K562 (cell line): ENCODE results near the gene EMD. TPM values are rescaled to one million over a fixed set of nuclear protein-coding genes. Genes with fewer than 3 reads are reported as not detected.

Source experiments
- CREB3 ChIP-seq: fragments of 450-650 bp; conservative IDR thresholded peaks from 2 replicates; pipeline ENCODE4 v1.6.1; 2016; ENCODE audit warnings: missing genetic modification characterization, low read depth, mild to moderate bottlenecking, missing compliant biosample characterization, moderate library complexity
- EWSR1 ChIP-seq: fragments of 450-650 bp; IDR thresholded peaks from 2 replicates; pipeline ENCODE4 v1.6.1; 2018; ENCODE audit warnings: borderline replicate concordance, mild to moderate bottlenecking, low read depth, moderate library complexity; ENCODE audit not compliant: partially characterized antibody
- FOXA3 ChIP-seq, 2 experiments: fragments of 450-650 bp in 1 of 2; sonication (generic) in 1 of 2; formaldehyde crosslinking; IDR thresholded peaks in 1 of 2; conservative IDR thresholded peaks in 1 of 2; 2 replicates each; pipeline versions ENCODE4 v1.4.0 to v1.8.0; 2020 to 2022; ENCODE audit warnings: mild to moderate bottlenecking in 2 of 2, missing genetic modification reagents in 1 of 2
- HES1 ChIP-seq: fragments of 450-650 bp; IDR thresholded peaks from 2 replicates; pipeline ENCODE4 v1.6.1; 2016; ENCODE audit warnings: low read depth, mild to moderate bottlenecking, moderate library complexity
- HOXB6 ChIP-seq: fragments of 250-450 bp; sonication (Bioruptor Pico); IDR thresholded peaks from 2 replicates; pipeline ENCODE4 v1.5.1; 2022; ENCODE audit warnings: mild to moderate bottlenecking, borderline replicate concordance
- MEIS2 ChIP-seq: fragments of 450-650 bp; IDR thresholded peaks from 2 replicates; pipeline ENCODE4 v1.6.1; 2014; ENCODE audit warnings: mild to moderate bottlenecking; ENCODE audit not compliant: partially characterized antibody
- POLR2AphosphoS2 ChIP-seq: IDR thresholded peaks from 2 replicates; pipeline ENCODE4 v1.6.1; 2012; ENCODE audit warnings: low read length, improper control_type of control experiment
- RBBP5 ChIP-seq: fragments of 200-600 bp; sonication (generic); IDR thresholded peaks from 2 replicates; pipeline ENCODE4 v1.6.1; 2012; ENCODE audit warnings: borderline replicate concordance, mild to moderate bottlenecking, low read length, control low read depth, inconsistent platforms; ENCODE audit not compliant: insufficient read depth, poor library complexity, severe bottlenecking
- SUPT5H ChIP-seq: fragments of 450-650 bp; IDR thresholded peaks from 2 replicates; pipeline ENCODE4 v1.6.1; 2016
- ZNF140 ChIP-seq: fragments of 250-450 bp; sonication (Bioruptor Pico); IDR thresholded peaks from 2 replicates; pipeline ENCODE4 v1.8.0; 2021; ENCODE audit warnings: moderate library complexity, mild to moderate bottlenecking, inconsistent platforms
- ZNF217 ChIP-seq: sonication (generic); formaldehyde crosslinking; IDR thresholded peaks from 2 replicates; pipeline ENCODE4 v1.8.0; 2022; ENCODE audit warnings: mild to moderate bottlenecking, missing genetic modification reagents
- ZSCAN29 ChIP-seq: fragments of 450-650 bp; IDR thresholded peaks from 2 replicates; pipeline ENCODE4 v1.6.1; 2017
- polyA plus RNA-seq, 8 experiments: library from polyadenylated mRNA; depleted of rRNA in 4 of 8; stranded (reverse) in 5 of 8; unstranded in 3 of 8; fragments of >200 nt; fragmentation: Nextera tagmentation in 2 of 8; fragmentation: Illumina TruSeq in 1 of 8; extraction: Ambion mirVana in 2 of 8; extraction: Trizol in 1 of 8; gene quantifications; 2 replicates each; pipeline versions ENCODE4 v1.2.1 to v1.2.3, GENCODE V29; 2011 to 2014; ENCODE audit warnings: inconsistent platforms in 1 of 8, missing spikeins in 1 of 8
- total RNA-seq, 7 experiments: library from RNA; depleted of rRNA in 6 of 7; stranded (reverse); fragments of >200 nt in 6 of 7; fragmentation: Illumina TruSeq in 2 of 7; extraction: Trizol in 2 of 7; gene quantifications; 2 replicates each; pipeline versions ENCODE4 v1.2.1 to v1.2.3, GENCODE V29; 2011 to 2021; ENCODE audit warnings: low replicate concordance in 1 of 7
- TF ChIP-seq, protein P1 (sequence below): fragments of 250-450 bp; sonication (Bioruptor Pico); IDR thresholded peaks from 2 replicates; pipeline ENCODE4 v1.4.0; 2020; ENCODE audit warnings: mild to moderate bottlenecking, moderate library complexity
- TF ChIP-seq, protein P2 (sequence below): sonication (generic); formaldehyde crosslinking; IDR thresholded peaks from 2 replicates; pipeline ENCODE4 v1.8.0; 2022; ENCODE audit warnings: missing genetic modification reagents, mild to moderate bottlenecking, moderate library complexity, borderline replicate concordance
- TF ChIP-seq, protein P3 (sequence below): fragments of 250-450 bp; sonication (Bioruptor Pico); IDR thresholded peaks from 2 replicates; pipeline ENCODE4 v1.4.0; 2020; ENCODE audit warnings: mild to moderate bottlenecking, moderate library complexity
- TF ChIP-seq, protein P4 (sequence below): sonication (generic); formaldehyde crosslinking; IDR thresholded peaks from 2 replicates; pipeline ENCODE4 v1.8.0; 2022; ENCODE audit warnings: missing genetic modification reagents, mild to moderate bottlenecking, borderline replicate concordance

EMD gene
- total and polyA plus RNA-seq, 9 of the 15 experiments (the other 6 are each of a cell fraction or from before 2014, with no cell fraction given) = 2.3 to 206 (median 61.9) TPM

DNA sequence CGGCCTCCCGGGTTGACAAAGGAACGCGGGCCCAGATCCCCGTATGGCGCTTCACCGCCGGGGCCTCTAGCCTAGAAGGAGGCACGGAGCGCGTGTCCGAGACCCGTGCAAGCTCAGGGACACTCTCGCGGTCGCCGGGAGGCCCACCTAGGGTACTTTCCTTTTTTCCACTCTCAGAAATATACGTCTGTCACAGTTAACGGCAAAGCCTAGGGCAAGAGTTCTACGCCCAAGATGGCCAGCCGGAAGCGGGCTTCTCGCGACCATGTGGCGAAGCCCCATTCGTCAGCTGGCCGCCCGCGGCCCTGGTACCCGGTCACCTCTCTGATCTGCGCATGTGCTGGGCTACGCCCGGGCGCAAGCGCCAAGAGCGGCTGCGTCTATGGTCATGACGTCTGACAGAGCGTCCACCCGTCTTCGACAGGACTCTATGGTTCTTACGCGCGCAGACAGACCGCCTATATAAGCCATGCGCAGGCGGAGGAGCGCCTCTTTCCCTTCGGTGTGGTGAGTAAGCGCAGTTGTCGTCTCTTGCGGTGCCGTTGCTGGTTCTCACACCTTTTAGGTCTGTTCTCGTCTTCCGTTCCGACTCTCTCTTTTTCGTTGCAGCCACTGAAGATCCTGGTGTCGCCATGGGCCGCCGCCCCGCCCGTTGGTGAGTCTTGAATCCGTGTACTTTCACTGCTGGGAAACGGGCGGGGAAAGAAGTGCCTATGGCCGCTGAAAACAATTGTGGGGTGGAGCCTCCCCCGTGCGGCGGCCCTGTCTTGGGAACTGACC, 19.0 kb downstream of the EMD start, which contains the start of gene RPL10 (continued):
- TF ChIP-seq, protein P1, sequence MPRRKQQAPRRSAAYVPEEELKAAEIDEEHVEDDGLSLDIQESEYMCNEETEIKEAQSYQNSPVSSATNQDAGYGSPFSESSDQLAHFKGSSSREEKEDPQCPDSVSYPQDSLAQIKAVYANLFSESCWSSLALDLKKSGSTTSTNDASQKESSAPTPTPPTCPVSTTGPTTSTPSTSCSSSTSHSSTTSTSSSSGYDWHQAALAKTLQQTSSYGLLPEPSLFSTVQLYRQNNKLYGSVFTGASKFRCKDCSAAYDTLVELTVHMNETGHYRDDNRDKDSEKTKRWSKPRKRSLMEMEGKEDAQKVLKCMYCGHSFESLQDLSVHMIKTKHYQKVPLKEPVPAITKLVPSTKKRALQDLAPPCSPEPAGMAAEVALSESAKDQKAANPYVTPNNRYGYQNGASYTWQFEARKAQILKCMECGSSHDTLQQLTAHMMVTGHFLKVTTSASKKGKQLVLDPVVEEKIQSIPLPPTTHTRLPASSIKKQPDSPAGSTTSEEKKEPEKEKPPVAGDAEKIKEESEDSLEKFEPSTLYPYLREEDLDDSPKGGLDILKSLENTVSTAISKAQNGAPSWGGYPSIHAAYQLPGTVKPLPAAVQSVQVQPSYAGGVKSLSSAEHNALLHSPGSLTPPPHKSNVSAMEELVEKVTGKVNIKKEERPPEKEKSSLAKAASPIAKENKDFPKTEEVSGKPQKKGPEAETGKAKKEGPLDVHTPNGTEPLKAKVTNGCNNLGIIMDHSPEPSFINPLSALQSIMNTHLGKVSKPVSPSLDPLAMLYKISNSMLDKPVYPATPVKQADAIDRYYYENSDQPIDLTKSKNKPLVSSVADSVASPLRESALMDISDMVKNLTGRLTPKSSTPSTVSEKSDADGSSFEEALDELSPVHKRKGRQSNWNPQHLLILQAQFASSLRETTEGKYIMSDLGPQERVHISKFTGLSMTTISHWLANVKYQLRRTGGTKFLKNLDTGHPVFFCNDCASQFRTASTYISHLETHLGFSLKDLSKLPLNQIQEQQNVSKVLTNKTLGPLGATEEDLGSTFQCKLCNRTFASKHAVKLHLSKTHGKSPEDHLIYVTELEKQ (CRISPR knock-in tag) = no peak
- TF ChIP-seq CREB3 (tag) = peak; percentile 70; the same call in 1 of the 2 replicates
- TF ChIP-seq ZNF217 = no peak
- no peak for TF ChIP-seq ZSCAN29
- TF ChIP-seq EWSR1 = no peak
- TF ChIP-seq RBBP5 = no peak
- TF ChIP-seq ZNF140 = no peak
- TF ChIP-seq FOXA3 (CRISPR knock-in tag; conservative IDR thresholded peaks at IDR 0.05 in 1 of 2, IDR thresholded peaks at IDR 0.05 in 1 of 2) = no peak
- TF ChIP-seq HES1 = no peak
- TF ChIP-seq SUPT5H = peak; percentile 100
- TF ChIP-seq, protein P2, sequence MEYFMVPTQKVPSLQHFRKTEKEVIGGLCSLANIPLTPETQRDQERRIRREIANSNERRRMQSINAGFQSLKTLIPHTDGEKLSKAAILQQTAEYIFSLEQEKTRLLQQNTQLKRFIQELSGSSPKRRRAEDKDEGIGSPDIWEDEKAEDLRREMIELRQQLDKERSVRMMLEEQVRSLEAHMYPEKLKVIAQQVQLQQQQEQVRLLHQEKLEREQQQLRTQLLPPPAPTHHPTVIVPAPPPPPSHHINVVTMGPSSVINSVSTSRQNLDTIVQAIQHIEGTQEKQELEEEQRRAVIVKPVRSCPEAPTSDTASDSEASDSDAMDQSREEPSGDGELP = peak; percentile 96
- TF ChIP-seq POLR2AphosphoS2 = peak; percentile 87; the same call in 1 of the 2 replicates
- no peak for TF ChIP-seq HOXB6 (CRISPR knock-in tag)
- TF ChIP-seq, protein P3, sequence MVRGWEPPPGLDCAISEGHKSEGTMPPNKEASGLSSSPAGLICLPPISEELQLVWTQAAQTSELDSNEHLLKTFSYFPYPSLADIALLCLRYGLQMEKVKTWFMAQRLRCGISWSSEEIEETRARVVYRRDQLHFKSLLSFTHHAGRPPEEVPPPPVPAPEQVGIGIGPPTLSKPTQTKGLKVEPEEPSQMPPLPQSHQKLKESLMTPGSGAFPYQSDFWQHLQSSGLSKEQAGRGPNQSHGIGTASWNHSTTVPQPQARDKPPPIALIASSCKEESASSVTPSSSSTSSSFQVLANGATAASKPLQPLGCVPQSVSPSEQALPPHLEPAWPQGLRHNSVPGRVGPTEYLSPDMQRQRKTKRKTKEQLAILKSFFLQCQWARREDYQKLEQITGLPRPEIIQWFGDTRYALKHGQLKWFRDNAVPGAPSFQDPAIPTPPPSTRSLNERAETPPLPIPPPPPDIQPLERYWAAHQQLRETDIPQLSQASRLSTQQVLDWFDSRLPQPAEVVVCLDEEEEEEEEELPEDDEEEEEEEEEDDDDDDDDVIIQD = no peak
- peak; percentile 95 for TF ChIP-seq MEIS2
- TF ChIP-seq, protein P4, sequence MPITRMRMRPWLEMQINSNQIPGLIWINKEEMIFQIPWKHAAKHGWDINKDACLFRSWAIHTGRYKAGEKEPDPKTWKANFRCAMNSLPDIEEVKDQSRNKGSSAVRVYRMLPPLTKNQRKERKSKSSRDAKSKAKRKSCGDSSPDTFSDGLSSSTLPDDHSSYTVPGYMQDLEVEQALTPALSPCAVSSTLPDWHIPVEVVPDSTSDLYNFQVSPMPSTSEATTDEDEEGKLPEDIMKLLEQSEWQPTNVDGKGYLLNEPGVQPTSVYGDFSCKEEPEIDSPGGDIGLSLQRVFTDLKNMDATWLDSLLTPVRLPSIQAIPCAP (CRISPR knock-in tag) = peak; percentile 81; the same call in 1 of the 2 replicates
